Measurements from ENCODE around the gene ANGPTL8. TPM values are rescaled to one million over a fixed set of nuclear protein-coding genes. Genes with fewer than 3 reads are reported as not detected.

Gene ANGPTL8
- total RNA-seq, 1 experiment from 2014 or later: not detected

DNA sequence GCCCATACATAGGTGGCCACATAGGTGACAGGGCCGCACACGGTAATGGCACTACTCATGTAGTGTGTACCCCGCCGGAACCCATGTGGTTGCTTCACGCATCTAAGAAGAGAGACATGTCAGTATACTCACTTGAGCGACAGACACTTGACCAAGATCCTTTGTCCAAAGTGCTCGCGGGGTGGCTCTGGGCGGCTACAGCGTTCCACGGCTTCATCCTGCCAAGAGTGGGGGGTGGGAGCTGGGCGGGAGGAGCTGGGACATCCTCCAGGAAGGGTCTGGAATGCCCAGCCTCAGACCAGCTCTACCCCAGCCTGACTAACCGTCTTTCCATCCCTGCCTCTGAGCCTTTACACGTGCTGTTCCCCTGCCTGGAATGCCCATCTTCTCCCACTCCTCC is 8.5 kb downstream of the ANGPTL8 start:
- in situ Hi-C loops (cut with HindIII; ENCODE audit: low pct_unique_long_range_greater_than_20kb, low sequenced_read_pairs): no loop called here
- no peak for DNase-seq (ENCODE audit: low read depth, low spot score)

DNA sequence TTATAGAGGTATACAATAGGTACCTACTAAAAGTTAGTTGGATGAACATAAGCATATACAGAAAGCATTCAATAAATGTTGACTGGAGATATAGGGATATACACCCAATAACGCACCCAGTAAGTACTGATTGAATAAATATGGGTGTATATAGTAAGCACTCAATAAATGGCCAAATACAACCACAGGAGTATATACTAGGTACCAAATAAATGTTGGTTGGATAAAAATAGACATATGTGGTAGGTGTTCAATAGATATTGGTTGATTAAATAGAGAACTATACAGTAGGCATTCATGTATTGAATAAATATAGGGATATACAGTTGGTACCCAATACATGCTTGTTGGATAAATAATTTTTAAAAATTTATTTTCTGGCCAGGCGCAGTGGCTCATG is 9.4 kb downstream of the ANGPTL8 start:
- DNase-seq (ENCODE audit: low read depth, low spot score): no peak
- in situ Hi-C loops (cut with HindIII; ENCODE audit: low pct_unique_long_range_greater_than_20kb, low sequenced_read_pairs): no loop called here

DNA sequence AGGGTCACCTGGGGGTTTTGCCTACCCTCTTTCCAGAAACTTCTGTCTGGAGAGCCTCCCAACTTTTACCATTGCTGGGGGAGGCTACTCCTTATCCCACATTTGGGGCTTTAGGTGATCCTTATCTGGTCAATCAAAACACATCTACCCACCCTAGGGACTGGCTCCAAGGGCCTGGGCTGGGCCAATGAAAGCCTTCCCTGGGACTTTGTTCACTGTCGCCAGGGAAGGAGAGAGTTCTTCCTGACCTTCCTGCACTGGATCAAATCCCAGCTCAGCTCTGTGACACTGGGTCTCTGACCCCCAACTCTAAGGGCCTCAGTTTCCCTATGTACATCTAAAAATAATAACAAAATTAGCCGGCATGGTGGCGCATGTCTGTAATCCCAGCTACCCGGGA is 11.8 kb downstream of the ANGPTL8 start:
- DNase-seq (ENCODE audit: low read depth, low spot score): peak; percentile 21
- in situ Hi-C loops (cut with HindIII; ENCODE audit: low pct_unique_long_range_greater_than_20kb, low sequenced_read_pairs): no loop called here

DNA sequence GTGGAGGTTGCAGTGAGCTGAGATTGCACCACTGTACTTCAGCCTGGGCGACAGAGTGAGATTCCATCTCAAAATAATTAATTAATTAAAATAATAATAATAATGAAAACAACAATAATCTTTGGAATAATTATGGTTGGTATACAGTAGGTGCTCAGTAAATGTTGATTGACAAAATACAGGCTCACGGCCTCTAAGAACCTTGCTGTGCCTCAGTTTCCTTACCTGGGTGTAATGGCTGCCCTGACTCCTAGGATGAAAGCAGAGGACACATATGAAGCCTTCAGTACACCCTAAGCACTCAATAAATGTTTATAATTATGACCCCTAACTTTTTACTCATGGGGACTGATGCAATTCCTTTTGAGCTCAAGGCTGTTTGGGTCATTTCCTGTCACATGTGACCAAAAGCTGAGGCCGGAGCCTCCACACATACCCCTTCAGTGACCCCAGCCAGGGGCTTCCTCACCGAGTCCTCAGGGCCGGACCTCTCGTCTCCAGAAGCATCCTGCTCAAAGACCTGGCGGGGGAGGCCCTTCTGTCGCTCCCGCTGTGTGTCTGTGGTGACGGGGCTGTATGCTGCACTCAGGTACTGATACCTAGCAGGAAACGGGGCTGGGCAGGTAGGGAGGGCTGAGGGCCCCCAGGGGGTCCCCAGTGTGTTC is 12.4 kb downstream of the ANGPTL8 start:
- DNase-seq (ENCODE audit: low read depth, low spot score): no peak
- in situ Hi-C loops (cut with HindIII; ENCODE audit: low pct_unique_long_range_greater_than_20kb, low sequenced_read_pairs): no loop called here

DNA sequence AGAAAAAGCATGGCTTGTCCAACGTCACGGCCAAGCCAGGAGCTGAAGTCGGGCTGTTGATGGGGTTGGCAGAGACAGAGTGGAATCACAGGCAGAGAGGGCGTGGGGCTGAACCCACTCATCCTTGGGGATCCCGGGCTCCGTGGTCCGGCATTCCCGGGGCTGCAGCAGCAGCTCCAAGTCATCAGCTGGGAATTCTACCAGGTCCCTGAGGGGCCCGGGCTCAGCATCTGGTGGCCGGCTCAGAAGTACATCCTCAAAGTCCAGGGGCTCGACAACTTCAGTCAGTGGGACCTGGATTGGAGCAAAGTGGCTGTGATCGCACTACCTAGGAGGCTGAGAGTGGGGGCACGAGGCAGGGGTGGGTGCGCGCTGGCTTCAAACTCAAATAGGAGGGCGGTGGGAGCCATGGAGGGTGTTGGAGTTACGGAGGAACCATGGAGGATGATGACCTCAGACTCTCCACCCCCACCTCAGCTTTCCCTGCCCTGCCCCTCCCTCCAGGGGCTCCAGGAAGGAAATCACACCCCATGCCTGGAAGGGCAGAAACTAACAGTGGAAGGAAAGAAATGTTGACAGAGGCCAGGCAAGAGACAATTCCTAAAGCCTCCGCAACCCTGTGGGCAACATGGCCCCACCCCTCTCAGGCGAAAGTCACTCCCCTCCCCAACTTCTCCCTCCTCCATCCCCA is 13.4 kb downstream of the ANGPTL8 start:
- in situ Hi-C loops (cut with HindIII; ENCODE audit: low pct_unique_long_range_greater_than_20kb, low sequenced_read_pairs): no loop called here
- no peak for DNase-seq (ENCODE audit: low read depth, low spot score)

DNA sequence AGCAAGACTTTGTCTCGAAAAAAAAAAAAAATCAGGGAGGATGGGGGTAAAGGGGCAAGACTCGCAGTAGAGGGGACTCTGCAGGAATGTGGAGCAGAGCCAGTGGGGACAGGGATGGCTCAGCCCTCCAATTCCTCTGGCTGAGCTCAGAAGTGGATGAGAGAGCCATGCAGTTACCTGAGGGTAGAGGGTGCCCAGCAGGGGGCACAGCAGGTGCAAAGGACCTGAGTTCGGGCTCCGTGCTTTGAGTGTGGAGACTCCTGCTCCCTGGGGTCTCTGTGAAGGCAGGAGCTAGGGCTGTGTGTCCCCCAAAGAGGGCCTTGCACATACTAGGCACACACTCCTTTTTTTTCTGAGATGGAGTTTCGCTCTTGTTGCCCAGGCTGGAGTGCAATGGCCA is 15.2 kb downstream of the ANGPTL8 start:
- in situ Hi-C loops (cut with HindIII; ENCODE audit: low pct_unique_long_range_greater_than_20kb, low sequenced_read_pairs): no loop called here
- no peak for DNase-seq (ENCODE audit: low read depth, low spot score)

DNA sequence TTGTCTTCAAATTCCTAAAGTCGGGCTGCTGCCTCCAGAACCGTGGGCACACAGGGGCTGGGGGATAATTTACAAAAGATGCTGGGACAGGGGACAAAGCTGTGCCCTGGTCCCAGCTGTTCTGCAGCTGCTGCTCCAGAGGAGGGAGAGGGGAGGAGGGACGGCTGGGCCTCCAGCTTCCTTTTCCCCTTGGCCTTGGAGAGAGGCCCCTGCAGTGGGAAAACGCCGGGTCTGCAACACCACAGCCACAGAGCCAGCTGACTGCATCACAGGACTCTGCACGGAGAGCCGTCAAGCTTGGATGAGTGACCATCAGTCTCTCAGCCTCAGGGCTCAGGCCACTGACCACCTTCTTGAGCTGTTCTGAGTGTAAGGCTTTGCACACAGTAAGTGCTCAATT is 16.8 kb downstream of the ANGPTL8 start:
- in situ Hi-C loops (cut with HindIII; ENCODE audit: low pct_unique_long_range_greater_than_20kb, low sequenced_read_pairs): no loop called here

DNA sequence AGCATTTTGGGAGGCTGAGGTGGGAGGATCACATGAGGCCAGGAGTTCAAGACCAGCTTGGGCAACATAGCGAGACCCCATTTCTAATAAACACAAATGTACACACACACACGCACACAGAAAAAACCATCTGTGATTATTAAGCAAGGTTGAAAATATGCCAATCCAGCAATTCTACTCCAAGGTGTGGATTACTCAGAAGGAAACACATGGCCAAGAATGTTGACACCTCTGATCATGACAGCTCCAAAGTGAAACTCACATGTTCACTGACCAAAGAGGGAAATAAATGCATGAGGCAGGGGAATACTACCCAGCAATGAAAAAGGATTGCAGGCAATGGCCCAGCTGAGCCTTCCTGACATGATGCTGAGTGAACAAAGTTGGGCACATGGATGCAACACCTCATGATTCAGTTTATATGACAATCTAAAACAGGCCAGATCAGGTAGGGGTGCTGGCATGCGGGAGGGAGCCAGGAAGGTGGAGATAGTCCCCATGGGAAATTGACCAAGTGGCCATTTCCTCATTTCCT is 18.5 kb downstream of the ANGPTL8 start:
- DNase-seq (ENCODE audit: low read depth, low spot score): no peak
- in situ Hi-C loops (cut with HindIII; ENCODE audit: low pct_unique_long_range_greater_than_20kb, low sequenced_read_pairs): no loop called here

More for the DNA sequence above, 16.8 kb downstream of the ANGPTL8 start:
- no peak for DNase-seq (ENCODE audit: low read depth, low spot score)

DNA sequence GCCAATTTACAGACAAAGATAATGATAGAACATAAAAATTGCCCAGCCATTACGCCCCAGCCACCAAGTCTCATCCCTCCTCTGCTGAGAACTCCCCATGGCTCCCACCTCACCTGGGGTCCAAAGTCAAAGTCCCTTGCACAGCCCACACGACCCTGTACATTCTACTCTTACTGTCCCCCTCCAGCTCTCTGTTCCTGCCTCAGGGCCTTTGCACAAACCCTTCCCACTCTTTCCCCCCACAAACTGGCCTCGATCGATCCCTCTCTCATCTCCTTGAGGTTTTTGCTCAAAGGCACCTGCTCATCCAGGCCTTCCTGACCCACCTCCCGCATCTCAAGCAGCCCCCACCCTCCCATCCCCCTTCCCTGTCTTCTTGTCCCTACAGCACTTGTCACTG is 21.6 kb downstream of the ANGPTL8 start:
- in situ Hi-C loops (cut with HindIII; ENCODE audit: low pct_unique_long_range_greater_than_20kb, low sequenced_read_pairs): no loop called here
- DNase-seq (ENCODE audit: low read depth, low spot score): no peak

DNA sequence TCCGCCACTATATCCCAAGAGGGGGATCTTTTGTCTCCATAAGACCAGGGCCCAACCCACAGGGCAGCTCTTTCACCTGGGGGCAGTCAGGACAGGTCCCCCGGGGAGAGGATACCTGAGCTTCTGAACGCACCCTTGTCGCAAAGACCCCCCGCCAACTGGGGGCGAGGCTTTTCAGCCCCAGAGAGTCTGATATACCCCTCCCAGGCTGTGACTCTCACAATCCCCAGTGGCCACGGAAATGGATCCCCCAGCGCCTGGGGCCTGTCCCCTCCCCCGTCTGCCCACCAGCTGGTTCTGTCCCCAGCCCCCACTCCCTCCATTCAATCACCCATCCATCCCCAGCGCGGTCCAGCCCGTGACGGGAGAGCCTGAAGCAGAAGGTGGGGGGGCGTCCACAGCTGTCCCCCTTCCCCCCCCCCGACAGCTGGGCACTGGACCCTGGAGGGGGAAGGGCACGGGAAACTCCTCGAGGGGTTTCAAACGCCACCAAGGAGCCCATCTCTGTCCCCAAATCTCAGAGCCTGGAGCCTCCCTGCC is 22.1 kb downstream of the ANGPTL8 start:
- in situ Hi-C loops (cut with HindIII; ENCODE audit: low pct_unique_long_range_greater_than_20kb, low sequenced_read_pairs): no loop called here
- no peak for DNase-seq (ENCODE audit: low read depth, low spot score)

DNA sequence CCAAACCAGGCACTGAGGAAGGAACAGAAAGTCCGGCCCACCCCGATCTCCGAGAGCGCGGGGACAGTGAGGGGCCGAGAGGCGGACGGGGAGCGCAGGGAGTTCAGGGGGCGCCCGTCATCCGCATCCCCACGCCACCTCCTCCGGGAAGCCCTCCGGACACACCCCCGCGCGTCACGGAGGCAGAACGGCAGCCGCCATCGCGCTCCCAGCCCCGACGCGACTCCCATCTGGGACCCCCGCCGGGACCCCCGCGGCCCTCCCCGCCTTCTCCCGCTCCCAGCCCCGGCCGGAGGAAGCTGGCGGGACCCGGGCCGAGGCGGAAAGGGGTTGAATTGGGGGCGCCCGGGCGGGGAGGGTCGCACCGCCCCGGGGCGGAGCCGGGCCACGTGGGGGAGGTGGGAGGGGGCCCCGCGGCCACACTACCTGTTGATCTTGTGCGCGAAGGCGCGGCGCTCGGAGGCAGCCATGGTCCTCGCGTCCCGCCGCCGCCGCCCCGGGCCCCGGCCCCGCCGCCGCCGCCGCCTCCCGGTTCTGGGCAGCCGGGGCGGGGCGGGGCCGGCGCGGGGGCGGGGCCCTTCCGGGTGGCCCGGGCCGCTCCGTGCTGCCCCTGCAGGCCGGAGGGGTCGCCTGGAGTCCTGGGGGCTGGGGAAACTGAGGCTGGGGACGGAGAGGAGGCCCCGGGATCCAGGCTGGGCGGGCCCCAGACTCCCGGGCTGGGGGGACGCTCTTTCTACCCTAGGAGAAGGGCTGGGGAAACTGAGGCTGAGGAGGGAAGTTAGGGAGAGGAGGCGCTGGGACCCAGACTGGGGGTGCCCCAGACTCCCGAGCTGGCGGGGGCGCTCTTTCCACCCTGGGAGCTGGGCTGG is 22.8 kb downstream of the ANGPTL8 start, which contains the start of gene DOCK6:
TSS of gene DOCK6 (minus strand) at position 554 of the 869 bp plus-strand sequence. CDS start at position 470, 84 bp downstream.
- in situ Hi-C loops (cut with HindIII; ENCODE audit: low pct_unique_long_range_greater_than_20kb, low sequenced_read_pairs): no loop called here

DNA sequence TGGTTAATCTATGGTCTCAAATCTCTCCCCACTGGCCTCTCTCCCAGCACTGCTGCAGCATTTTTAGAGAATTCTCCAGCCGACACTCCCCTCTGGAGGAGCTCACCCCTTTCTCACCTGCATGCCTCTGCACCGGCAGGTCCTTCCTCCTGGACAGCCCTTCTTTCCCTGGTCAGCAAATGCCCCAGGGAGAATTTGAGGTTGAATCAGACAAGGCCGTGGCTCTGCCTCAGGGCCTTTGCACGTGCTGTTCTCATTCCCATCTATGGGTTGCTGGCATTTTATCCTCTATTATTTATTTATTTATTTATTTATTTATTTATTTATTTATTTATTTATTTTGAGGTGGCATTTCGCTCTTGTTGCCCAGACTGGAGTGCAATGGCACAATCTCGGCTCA is 24.3 kb downstream of the ANGPTL8 start:
- DNase-seq (ENCODE audit: low read depth, low spot score): no peak
- in situ Hi-C loops (cut with HindIII; ENCODE audit: low pct_unique_long_range_greater_than_20kb, low sequenced_read_pairs): no loop called here

More for the DNA sequence above, 22.8 kb downstream of the ANGPTL8 start, which contains the start of gene DOCK6:
- DNase-seq (ENCODE audit: low read depth, low spot score): no peak

DNA sequence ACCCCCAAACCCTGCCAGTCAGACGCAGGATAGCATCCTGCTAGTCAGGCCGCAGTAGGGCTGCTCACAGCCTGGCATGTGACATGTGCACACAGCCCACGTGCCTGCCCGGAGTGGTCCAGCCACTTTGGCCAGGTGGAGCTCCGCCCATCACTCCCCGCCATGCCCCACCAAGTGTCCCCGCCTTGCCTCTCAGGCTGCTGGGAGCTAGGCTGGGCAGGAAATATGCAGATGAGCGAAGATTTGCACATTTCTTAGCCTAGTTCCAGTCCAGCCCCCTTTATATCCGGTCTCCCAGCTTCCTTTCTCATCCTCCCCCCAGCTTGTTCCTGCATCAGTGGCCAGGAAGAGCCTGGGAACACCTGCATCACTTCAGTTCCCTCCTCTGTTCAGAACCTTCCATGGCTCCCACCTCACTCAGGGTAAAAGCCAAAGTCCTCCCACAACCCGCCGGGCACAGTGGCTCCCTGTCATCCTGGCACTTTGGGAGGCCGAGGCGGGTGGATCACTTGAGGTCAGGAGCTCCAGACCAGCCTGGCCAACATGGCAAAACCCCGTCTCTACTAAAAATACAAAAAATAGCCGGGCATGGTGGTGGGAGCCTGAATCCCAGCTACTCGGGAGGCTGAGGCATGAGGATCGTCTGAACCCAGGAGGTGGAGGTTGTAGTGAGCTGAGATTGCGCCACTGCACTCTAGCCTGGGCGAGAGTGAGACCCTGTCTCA is 25.2 kb downstream of the ANGPTL8 start:
- in situ Hi-C loops (cut with HindIII; ENCODE audit: low pct_unique_long_range_greater_than_20kb, low sequenced_read_pairs): no loop called here
- DNase-seq (ENCODE audit: low read depth, low spot score): no peak

DNA sequence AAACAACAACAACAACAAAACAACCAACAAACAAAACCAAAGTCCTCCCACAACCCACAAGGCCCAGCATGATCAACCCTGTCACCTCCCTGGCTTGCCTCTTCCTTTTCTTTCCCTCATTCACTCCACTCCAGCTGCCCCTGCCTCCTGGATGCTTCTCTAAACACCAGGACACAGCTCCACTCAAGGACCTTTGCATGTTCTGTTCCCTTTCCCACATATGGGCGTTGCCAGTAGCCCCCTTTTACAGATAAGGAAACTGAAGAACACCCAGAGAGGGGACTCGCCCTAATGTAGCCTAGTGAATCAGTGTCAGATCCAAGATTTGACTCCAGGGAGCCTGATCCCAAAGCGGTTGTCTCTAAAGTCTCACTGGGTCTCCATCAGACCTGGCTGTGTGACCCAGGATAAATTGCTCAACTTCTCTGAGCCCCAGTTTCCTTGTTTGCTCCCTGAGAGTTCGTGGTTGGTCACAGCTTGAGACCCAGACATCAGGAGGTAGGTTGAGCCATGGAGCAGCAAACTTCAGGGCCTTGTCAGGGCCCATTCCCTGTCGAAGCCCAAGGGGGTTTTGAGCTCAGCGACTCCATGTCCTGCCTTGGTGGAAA is 25.9 kb downstream of the ANGPTL8 start:
- DNase-seq (ENCODE audit: low read depth, low spot score): no peak
- in situ Hi-C loops (cut with HindIII; ENCODE audit: low pct_unique_long_range_greater_than_20kb, low sequenced_read_pairs): no loop called here

DNA sequence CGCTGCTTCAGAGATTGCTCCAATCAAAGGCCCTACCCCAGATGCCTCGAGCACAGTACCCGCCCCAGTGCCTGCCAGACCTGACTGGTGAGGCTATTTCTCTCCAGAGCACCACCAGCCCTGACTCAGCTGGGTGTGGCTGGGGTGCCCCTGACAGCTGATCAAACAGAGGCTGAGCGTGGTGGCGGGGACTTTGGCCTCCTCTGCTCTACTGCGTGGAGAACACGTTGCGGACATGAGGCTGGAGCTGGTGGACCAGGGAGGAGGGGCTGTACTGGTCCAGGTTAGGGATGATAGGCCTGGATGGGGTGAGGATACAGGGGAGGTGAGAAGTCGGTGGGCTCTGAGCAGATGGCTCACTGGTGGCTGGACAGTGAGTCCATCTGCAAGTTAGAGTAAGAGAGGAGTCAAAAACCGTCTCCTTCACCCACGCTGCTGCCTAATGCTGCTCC is 26.4 kb downstream of the ANGPTL8 start:
- DNase-seq (ENCODE audit: low read depth, low spot score): no peak
- in situ Hi-C loops (cut with HindIII; ENCODE audit: low pct_unique_long_range_greater_than_20kb, low sequenced_read_pairs): no loop called here

DNA sequence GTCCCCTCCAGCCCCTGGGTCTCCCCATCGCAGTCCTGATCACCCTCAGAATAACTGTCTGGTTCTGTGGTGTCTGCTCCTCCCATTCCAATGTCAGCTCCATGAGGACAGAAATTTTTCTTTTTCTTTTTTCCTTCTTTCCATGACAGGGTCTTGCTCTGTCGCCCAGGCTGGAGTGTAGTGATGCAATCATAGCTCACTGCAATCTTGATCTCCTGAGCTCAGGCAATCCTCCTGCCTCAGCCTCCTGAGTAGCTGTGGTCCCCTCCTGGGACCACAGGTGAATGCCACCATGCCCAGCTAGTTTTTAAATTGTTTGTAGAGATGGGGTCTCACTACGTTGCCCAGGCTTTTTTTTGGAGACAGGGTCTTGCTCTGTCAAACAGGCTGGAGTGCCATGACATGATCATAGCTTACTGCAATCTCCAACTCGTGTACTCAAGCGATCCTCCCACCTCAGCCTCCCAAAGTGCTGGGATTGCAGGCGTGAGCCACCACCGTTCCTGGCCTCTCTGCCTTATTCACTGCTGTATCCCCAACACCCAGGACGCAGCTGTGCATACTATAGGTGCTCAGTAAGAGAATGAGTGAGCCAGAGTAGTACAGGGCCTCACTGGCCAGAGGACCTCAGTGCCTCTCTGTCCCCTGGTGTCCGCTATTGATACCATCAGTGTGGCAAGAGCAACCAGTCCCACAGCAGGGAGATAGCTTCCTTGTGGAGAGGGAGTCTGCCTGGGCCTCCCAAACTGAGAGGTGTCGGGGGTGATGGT is 28.1 kb downstream of the ANGPTL8 start:
- in situ Hi-C loops (cut with HindIII; ENCODE audit: low pct_unique_long_range_greater_than_20kb, low sequenced_read_pairs): no loop called here
- DNase-seq (ENCODE audit: low read depth, low spot score): no peak

Measured in SK-MEL-5 (cell line).